NT2/D1 (cell line): ENCODE measurements around the gene DAAM1.

Experiments used
- DNase-seq: peaks from one replicate; pipeline ENCODE4 v3.0.0-alpha.2; 2011; ENCODE audit warnings: low read depth, low spot score
- H3K27me3 ChIP-seq: 2 replicates; pipeline ENCODE4 v1.6.0; 2011; ENCODE audit warnings: mild to moderate bottlenecking; ENCODE audit not compliant: insufficient read length, insufficient read depth
- H3K36me3 ChIP-seq: 2 replicates; pipeline ENCODE4 v1.6.1; 2011; ENCODE audit warnings: mild to moderate bottlenecking, low read length, mixed read lengths; ENCODE audit not compliant: insufficient read depth, insufficient read length
- H3K4me1 ChIP-seq: 2 replicates; pipeline ENCODE4 v1.5.1; 2011; ENCODE audit not compliant: insufficient read depth, insufficient read length
- H3K4me3 ChIP-seq: 2 replicates; pipeline ENCODE4 v1.5.1; 2011; ENCODE audit warnings: low read depth; ENCODE audit not compliant: insufficient read length
- H3K9ac ChIP-seq: 2 replicates; pipeline ENCODE4 v1.6.0; 2011; ENCODE audit warnings: low read depth; ENCODE audit not compliant: insufficient read length
- H3K9me3 ChIP-seq: 2 replicates; pipeline ENCODE4 v1.5.1; 2011; ENCODE audit warnings: mild to moderate bottlenecking, low read length; ENCODE audit not compliant: insufficient read depth
- SUZ12 ChIP-seq: IDR thresholded peaks from 2 replicates; pipeline ENCODE4 v1.6.1; 2011; ENCODE audit not compliant: insufficient read length, insufficient read depth; ENCODE audit errors: extremely low read depth
- YY1 ChIP-seq: IDR thresholded peaks from 2 replicates; pipeline ENCODE4 v1.6.1; 2011; ENCODE audit not compliant: insufficient read length, insufficient read depth
- ZNF274 ChIP-seq: IDR thresholded peaks from 2 replicates; pipeline ENCODE4 v1.6.1; 2011; ENCODE audit warnings: mild to moderate bottlenecking, low read depth, low read length

The DAAM1 gene

DNA sequence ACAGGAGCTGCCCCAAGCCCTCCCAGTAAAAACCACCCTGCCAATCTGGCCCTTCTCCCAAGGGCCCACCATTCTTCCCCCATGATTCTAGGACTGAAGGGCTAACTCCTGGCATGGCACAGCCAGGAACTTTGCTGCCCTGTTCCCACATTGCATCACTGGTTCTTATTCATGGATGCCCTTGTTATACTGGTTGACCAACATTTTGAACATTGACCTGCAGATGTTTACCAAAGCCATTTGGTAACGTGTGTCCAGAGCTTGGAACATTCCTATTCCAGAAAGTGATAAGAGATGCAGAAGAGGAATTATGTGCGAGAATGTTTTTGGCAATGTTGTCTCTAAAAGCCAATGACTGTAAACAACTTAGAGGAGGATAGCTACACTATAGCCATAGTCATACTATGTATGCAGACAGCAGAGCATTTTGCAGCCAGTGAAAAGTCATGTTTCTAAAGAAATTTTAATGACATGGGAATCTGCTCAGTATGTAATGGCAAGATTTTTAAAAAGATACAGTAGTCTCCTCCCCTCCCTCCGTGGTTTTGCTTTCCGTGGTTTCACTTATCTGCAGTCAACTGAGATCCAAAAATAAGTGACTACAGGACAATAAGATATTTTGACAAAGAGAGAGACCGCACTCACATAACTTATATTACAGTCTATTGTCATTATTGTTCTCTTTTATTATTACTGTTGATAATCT, 108.8 kb downstream of the DAAM1 start:
- H3K9me3 ChIP-seq = no peaks in the 10 kb centered on the region
- no peak overlapping the region for H3K4me3 ChIP-seq
- no peak for TF ChIP-seq YY1
- TF ChIP-seq ZNF274 = no peak
- no peak for TF ChIP-seq SUZ12
- no peaks in the 10 kb centered on the region for H3K4me1 ChIP-seq
- H3K36me3 ChIP-seq = peaks cover under 1% of the 10 kb centered on the region
- H3K9ac ChIP-seq = no peak overlapping the region
- H3K27me3 ChIP-seq = no peaks in the 10 kb centered on the region
- no peak for DNase-seq

DNA sequence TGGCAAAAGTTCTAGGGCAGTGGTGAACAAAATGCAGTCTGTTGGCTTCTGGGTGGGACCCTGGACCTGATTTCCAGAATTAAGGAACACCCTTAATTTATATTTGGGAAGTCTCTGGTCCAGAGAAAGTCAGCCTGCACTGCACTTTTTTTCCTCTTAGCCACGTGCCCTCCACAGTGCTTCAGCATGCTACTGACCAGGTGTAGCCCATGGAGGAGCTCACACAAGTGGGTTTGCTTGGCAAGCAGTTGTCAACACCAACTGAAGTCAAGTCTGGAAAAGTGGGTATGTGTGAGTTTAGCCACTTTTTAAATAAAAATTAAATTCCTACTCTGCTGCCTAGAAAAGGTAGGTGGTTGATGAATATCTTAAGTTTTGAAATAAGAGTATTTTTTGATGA, 111.3 kb downstream of the DAAM1 start:
- Histone ChIP-seq H3K4me3 (no peak overlapping the region), H3K4me1 (no peaks in the 10 kb centered on the region), H3K27me3 (no peaks in the 10 kb centered on the region), H3K9me3 (no peaks in the 10 kb centered on the region), H3K36me3 (no peaks in the 10 kb centered on the region), H3K9ac (no peak overlapping the region)
- DNase-seq = no peak
- TF ChIP-seq YY1 = no peak
- no peak for TF ChIP-seq SUZ12
- no peak for TF ChIP-seq ZNF274

DNA sequence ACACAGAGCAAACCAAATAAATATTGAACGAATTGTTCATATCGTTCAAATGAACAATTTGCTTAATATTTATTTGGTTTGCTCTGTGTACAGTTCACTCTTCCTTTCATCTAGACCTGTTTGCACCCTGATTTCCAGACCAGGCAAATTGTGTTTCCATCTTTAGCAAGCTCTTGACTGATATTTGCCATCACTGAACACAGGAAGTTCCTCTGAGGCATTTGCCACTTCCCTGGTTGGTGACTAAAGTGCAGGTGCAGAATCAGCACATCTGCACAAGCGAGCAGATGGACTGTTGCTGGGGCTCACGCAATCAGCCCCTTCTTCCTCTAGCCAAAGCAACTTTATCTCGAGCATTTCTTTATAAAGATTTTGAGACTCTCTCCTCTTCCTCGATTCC, 112.9 kb downstream of the DAAM1 start:
- TF ChIP-seq ZNF274 (no peak), YY1 (no peak)
- H3K9me3 ChIP-seq = no peaks in the 10 kb centered on the region
- no peak overlapping the region for H3K9ac ChIP-seq
- H3K4me3 ChIP-seq = no peak overlapping the region
- no peak for DNase-seq
- no peaks in the 10 kb centered on the region for H3K4me1 ChIP-seq
- H3K27me3 ChIP-seq = no peaks in the 10 kb centered on the region
- no peaks in the 10 kb centered on the region for H3K36me3 ChIP-seq

DNA sequence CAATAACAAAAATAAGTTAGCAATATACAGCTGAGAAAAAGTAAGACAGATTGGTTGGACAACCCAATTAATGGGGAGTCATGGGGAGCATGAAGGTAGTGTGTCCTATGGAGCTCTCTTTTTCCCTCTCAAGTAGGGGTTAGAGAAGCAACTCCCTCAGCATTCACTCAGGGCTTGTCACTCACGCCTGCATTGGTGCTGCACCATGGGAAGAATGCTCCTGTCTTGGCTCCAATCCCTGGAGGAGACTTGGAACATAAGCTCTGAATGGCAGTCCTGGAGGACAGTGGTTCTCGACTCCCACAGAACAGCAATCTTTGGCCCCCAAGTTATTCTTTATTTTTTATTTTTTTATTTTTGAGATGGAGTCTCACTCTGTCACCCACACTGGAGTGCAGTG, 113.8 kb downstream of the DAAM1 start:
- H3K27me3 ChIP-seq = no peaks in the 10 kb centered on the region
- no peaks in the 10 kb centered on the region for H3K9me3 ChIP-seq
- H3K9ac ChIP-seq = no peak overlapping the region
- no peak for TF ChIP-seq YY1
- TF ChIP-seq SUZ12 = no peak
- TF ChIP-seq ZNF274 = no peak
- H3K36me3 ChIP-seq = no peaks in the 10 kb centered on the region
- DNase-seq = no peak
- H3K4me3 ChIP-seq = no peak overlapping the region
- H3K4me1 ChIP-seq = no peaks in the 10 kb centered on the region

DNA sequence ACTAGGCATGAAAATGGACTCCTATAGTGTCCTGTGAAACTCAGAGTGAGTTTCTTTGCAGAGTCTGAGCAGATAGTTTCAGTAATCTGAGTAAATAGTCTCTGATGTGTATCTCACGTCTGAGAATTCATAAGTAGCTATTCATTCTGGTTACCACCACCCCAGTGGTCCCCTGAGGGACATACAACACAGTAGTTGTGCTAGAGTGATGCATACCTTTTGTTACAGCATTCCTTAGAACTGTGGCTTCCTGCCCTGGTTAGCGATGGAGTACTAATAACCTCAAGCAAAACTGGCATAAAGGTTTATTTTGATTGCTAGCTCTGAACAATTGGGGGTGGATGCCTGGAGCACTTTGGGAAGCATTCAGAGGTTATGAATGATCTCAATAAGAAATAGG, 114.7 kb downstream of the DAAM1 start:
- Histone ChIP-seq H3K9ac (no peak overlapping the region), H3K36me3 (no peaks in the 10 kb centered on the region), H3K27me3 (no peaks in the 10 kb centered on the region), H3K4me3 (no peak overlapping the region), H3K4me1 (no peaks in the 10 kb centered on the region), H3K9me3 (no peaks in the 10 kb centered on the region)
- DNase-seq = no peak
- TF ChIP-seq YY1 (no peak), ZNF274 (no peak), SUZ12 (no peak)

GRCh38 chr14:59305231-59305630, 116.8 kb downstream of the DAAM1 start:
- no peak for TF ChIP-seq SUZ12
- H3K36me3 ChIP-seq = no peaks in the 10 kb centered on the region
- no peak for DNase-seq
- no peak overlapping the region for H3K4me3 ChIP-seq
- no peak overlapping the region for H3K9ac ChIP-seq
- H3K27me3 ChIP-seq = no peaks in the 10 kb centered on the region
- H3K4me1 ChIP-seq = no peaks in the 10 kb centered on the region
- no peaks in the 10 kb centered on the region for H3K9me3 ChIP-seq

- no peak overlapping the region for H3K9ac ChIP-seq
- TF ChIP-seq SUZ12 (no peak), ZNF274 (no peak), YY1 (no peak)
- H3K4me3 ChIP-seq = no peak overlapping the region
- no peaks in the 10 kb centered on the region for H3K36me3 ChIP-seq
- no peaks in the 10 kb centered on the region for H3K27me3 ChIP-seq
- no peaks in the 10 kb centered on the region for H3K4me1 ChIP-seq
- no peaks in the 10 kb centered on the region for H3K9me3 ChIP-seq
- no peak for DNase-seq
These were observed 117.5 kb downstream of the DAAM1 start for GRCh38 chr14:59305836-59306555.

DNA sequence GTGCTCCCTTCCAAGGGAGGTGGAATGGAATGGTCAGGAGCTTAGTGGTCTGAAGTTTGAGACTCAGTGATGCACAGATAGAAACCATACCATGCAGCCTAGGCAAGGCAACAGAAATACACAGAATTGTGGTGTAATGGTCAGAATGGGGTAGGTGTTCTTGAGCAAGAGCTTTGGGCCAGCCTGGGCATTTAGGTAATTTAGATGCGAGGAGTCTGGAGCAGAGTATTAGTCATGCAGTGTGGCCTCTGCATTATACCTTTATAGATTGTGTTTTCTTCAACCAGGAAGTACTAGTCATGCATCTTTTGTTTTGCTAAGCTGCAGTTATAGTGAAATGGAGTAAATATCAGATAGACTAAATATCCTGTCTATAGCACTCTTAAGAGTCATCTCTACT, 118.3 kb downstream of the DAAM1 start:
- TF ChIP-seq SUZ12 = no peak
- TF ChIP-seq ZNF274 = no peak
- TF ChIP-seq YY1 = no peak
- Histone ChIP-seq H3K4me3 (no peak overlapping the region), H3K36me3 (no peaks in the 10 kb centered on the region), H3K9ac (no peak overlapping the region), H3K27me3 (no peaks in the 10 kb centered on the region), H3K9me3 (no peaks in the 10 kb centered on the region), H3K4me1 (no peaks in the 10 kb centered on the region)
- no peak for DNase-seq
